Calu3 (cell line): ENCODE results near the gene FMN1. TPM values are rescaled to one million over a fixed set of nuclear protein-coding genes. Genes with fewer than 3 reads are reported as not detected.

Source experiments
- BruUV-seq: library from RNA; stranded (reverse); fragments of 400-500 nt; replicated peaks from 2 replicates; lab custom pipeline; 2021; lab: Mats Ljungman, UMichigan
- CTCF ChIA-PET: fragments of 300-600 bp; sonication (Branson Sonifier 250); formaldehyde crosslinking; loops from one replicate; lab custom pipeline; 2022; ENCODE audit warnings: antibody characterized with exemption; lab: Charles Lee
- DNase-seq: peaks from one replicate; pipeline ENCODE4 v3.0.0; 2022
- H3K27ac Mint-ChIP-seq: one replicate; pipeline ENCODE4 v1.8.0; 2022; ENCODE audit warnings: mixed read lengths; ENCODE audit not compliant: unreplicated experiment
- H3K27me3 Mint-ChIP-seq: one replicate; pipeline ENCODE4 v1.8.0; 2022; ENCODE audit warnings: mixed read lengths; ENCODE audit not compliant: unreplicated experiment
- H3K36me3 Mint-ChIP-seq: one replicate; pipeline ENCODE4 v1.8.0; 2022; ENCODE audit warnings: mild to moderate bottlenecking, moderate library complexity, mixed read lengths; ENCODE audit not compliant: insufficient read depth, unreplicated experiment
- H3K4me1 Mint-ChIP-seq: one replicate; pipeline ENCODE4 v1.8.0; 2022; ENCODE audit warnings: mild to moderate bottlenecking, low read depth, mixed read lengths; ENCODE audit not compliant: unreplicated experiment
- H3K4me3 Mint-ChIP-seq: one replicate; pipeline ENCODE4 v1.8.0; 2022; ENCODE audit warnings: mild to moderate bottlenecking, low read depth, moderate library complexity, mixed read lengths; ENCODE audit not compliant: unreplicated experiment
- H3K9me3 Mint-ChIP-seq: one replicate; pipeline ENCODE4 v1.8.0; 2022; ENCODE audit warnings: low read depth, mixed read lengths; ENCODE audit not compliant: unreplicated experiment
- CTCF ChIP-seq: fragments of 200-600 bp; IDR thresholded peaks from one replicate; pipeline ENCODE4 v1.8.0; 2022; ENCODE audit warnings: antibody characterized with exemption; ENCODE audit not compliant: unreplicated experiment
- intact Hi-C: fragments of 100-400 bp; cut with micrococcal nuclease; formaldehyde crosslinking; loops from one replicate; pipeline ENCODE4 v1.10.0; 2022; ENCODE audit not compliant: unreplicated experiment
- total RNA-seq: library from RNA; stranded (reverse); gene quantifications from 2 replicates; pipeline ENCODE4 v1.2.3, GENCODE V29; 2022

FMN1 gene
- total RNA-seq, 1 experiment from 2014 or later = 7.1 TPM

GRCh38 chr15:33131552-33132232, 62.8 kb downstream of the FMN1 start:
- no peaks in the 10 kb centered on the region for H3K9me3 Mint-ChIP-seq
- DNase-seq = no peak
- no peak overlapping the region for H3K4me3 Mint-ChIP-seq
- no TSS peak for BruUV-seq
- H3K4me1 Mint-ChIP-seq = no peaks in the 10 kb centered on the region
- H3K27me3 Mint-ChIP-seq = no peaks in the 10 kb centered on the region
- CTCF ChIA-PET = interaction anchor here (1.1 kb wide), 1 partner anchor 45 kb away, joined by 6 read pairs; no protein-coding TSS in a partner anchor
- no peak for TF ChIP-seq CTCF
- no peak overlapping the region for H3K27ac Mint-ChIP-seq
- no peaks in the 10 kb centered on the region for H3K36me3 Mint-ChIP-seq
- intact Hi-C loops = loop anchor here (1.0 to 2.0 kb wide), 2 partner anchors 45 to 109 kb away; no protein-coding TSS in a partner anchor

GRCh38 chr15:33126559-33127290, 67.8 kb downstream of the FMN1 start:
- H3K27me3 Mint-ChIP-seq = no peaks in the 10 kb centered on the region
- no peaks in the 10 kb centered on the region for H3K36me3 Mint-ChIP-seq
- peak; percentile 54 for DNase-seq
- CTCF ChIA-PET = no interaction called here
- no peak for TF ChIP-seq CTCF
- H3K4me1 Mint-ChIP-seq = no peaks in the 10 kb centered on the region
- H3K4me3 Mint-ChIP-seq = no peak overlapping the region
- intact Hi-C loops = no loop called here
- no TSS peak for BruUV-seq
- H3K9me3 Mint-ChIP-seq = no peaks in the 10 kb centered on the region
- no peak overlapping the region for H3K27ac Mint-ChIP-seq

GRCh38 chr15:33125894-33126537, 68.5 kb downstream of the FMN1 start:
- Mint-ChIP-seq H3K4me1 (no peaks in the 10 kb centered on the region), H3K9me3 (no peaks in the 10 kb centered on the region), H3K27ac (no peak overlapping the region), H3K4me3 (no peak overlapping the region), H3K36me3 (no peaks in the 10 kb centered on the region), H3K27me3 (no peaks in the 10 kb centered on the region)
- intact Hi-C loops = no loop called here
- TF ChIP-seq CTCF = no peak
- CTCF ChIA-PET = no interaction called here
- no TSS peak for BruUV-seq
- DNase-seq = no peak

GRCh38 chr15:33124811-33125210, 69.7 kb downstream of the FMN1 start:
- no TSS peak for BruUV-seq
- no peak for TF ChIP-seq CTCF
- Mint-ChIP-seq H3K9me3 (no peaks in the 10 kb centered on the region), H3K36me3 (no peaks in the 10 kb centered on the region), H3K4me3 (no peak overlapping the region), H3K4me1 (no peaks in the 10 kb centered on the region), H3K27ac (no peak overlapping the region), H3K27me3 (no peaks in the 10 kb centered on the region)
- DNase-seq = no peak
- intact Hi-C loops = no loop called here
- CTCF ChIA-PET = no interaction called here
